Brain microvascular endothelial cell (primary cell): ENCODE measurements around the gene OR56A5.

Experiments
- DNase-seq: peaks from one replicate; pipeline ENCODE4 v3.0.0-alpha.2; 2020
- H3K27ac ChIP-seq: fragments of 250-450 bp; sonication (Bioruptor Pico); 2 replicates; pipeline ENCODE4 v1.5.1; 2020; ENCODE audit warnings: mild to moderate bottlenecking, moderate library complexity
- H3K27me3 ChIP-seq: fragments of 250-450 bp; sonication (Bioruptor Pico); replicated peaks from 2 replicates; pipeline ENCODE4 v1.5.1; 2020; ENCODE audit warnings: mild to moderate bottlenecking
- H3K36me3 ChIP-seq: fragments of 250-450 bp; sonication (Bioruptor Pico); replicated peaks from 2 replicates; pipeline ENCODE4 v1.5.1; 2020; ENCODE audit warnings: mild to moderate bottlenecking
- H3K4me3 ChIP-seq: 2 replicates; pipeline ENCODE4 v1.5.1; 2011; ENCODE audit warnings: low read depth, mild to moderate bottlenecking, control low read depth, low read length, moderate library complexity
- CTCF ChIP-seq: IDR thresholded peaks from 2 replicates; pipeline ENCODE4 v1.5.1; 2011; ENCODE audit warnings: low read depth, mild to moderate bottlenecking, moderate library complexity, low read length, control low read depth, inconsistent platforms; ENCODE audit errors: missing control alignments
- in situ Hi-C: cut with HindIII; loops from 2 replicates; pipeline ENCODE4 v1.10.0; 2017; ENCODE audit warnings: low sequenced_read_pairs, low pct_ligation_motif_present

OR56A5 gene

GRCh38 chr11:5931061-5931460 is 37.2 kb downstream of the OR56A5 start:
- Histone ChIP-seq H3K4me3 (no peak overlapping the region), H3K36me3 (no peaks in the 10 kb centered on the region), H3K27me3 (no peaks in the 10 kb centered on the region), H3K27ac (no peak overlapping the region)
- DNase-seq = no peak
- TF ChIP-seq CTCF = no peak
- in situ Hi-C loops = no loop called here

- Histone ChIP-seq H3K36me3 (no peaks in the 10 kb centered on the region), H3K27ac (no peak overlapping the region), H3K4me3 (no peak overlapping the region), H3K27me3 (no peaks in the 10 kb centered on the region)
- no peak for DNase-seq
- in situ Hi-C loops = no loop called here
- TF ChIP-seq CTCF = no peak
Observed at GRCh38 chr11:5930614-5931013, 37.7 kb downstream of the OR56A5 start.

GRCh38 chr11:5929571-5930368 is 38.5 kb downstream of the OR56A5 start:
- H3K36me3 ChIP-seq = no peaks in the 10 kb centered on the region
- no peak overlapping the region for H3K27ac ChIP-seq
- no peak for DNase-seq
- TF ChIP-seq CTCF = no peak
- H3K27me3 ChIP-seq = no peaks in the 10 kb centered on the region
- in situ Hi-C loops = no loop called here
- H3K4me3 ChIP-seq = no peak overlapping the region

GRCh38 chr11:5928811-5929210 is 39.5 kb downstream of the OR56A5 start:
- in situ Hi-C loops = no loop called here
- H3K27ac ChIP-seq = no peak overlapping the region
- DNase-seq = no peak
- no peaks in the 10 kb centered on the region for H3K27me3 ChIP-seq
- no peak for TF ChIP-seq CTCF
- H3K36me3 ChIP-seq = no peaks in the 10 kb centered on the region
- no peak overlapping the region for H3K4me3 ChIP-seq

GRCh38 chr11:5928271-5928670 is 40.0 kb downstream of the OR56A5 start:
- Histone ChIP-seq H3K36me3 (no peaks in the 10 kb centered on the region), H3K4me3 (no peak overlapping the region), H3K27me3 (no peaks in the 10 kb centered on the region), H3K27ac (no peak overlapping the region)
- no peak for TF ChIP-seq CTCF
- in situ Hi-C loops = no loop called here
- DNase-seq = no peak

GRCh38 chr11:5923794-5924193 is 44.5 kb downstream of the OR56A5 start:
- no peak overlapping the region for H3K4me3 ChIP-seq
- H3K36me3 ChIP-seq = no peaks in the 10 kb centered on the region
- in situ Hi-C loops = no loop called here
- TF ChIP-seq CTCF = no peak
- no peaks in the 10 kb centered on the region for H3K27me3 ChIP-seq
- DNase-seq = no peak
- no peak overlapping the region for H3K27ac ChIP-seq
